HEK293 (cell line): ENCODE data around the gene RANBP10.

Experiments used
- CTCF ChIP-seq: fragments of 450-650 bp; formaldehyde crosslinking; IDR thresholded peaks from 2 replicates; pipeline ENCODE4 v1.5.1; 2016; ENCODE audit warnings: missing biosample characterization, missing genetic modification characterization
- EGR2 ChIP-seq: fragments of 450-650 bp; formaldehyde crosslinking; IDR thresholded peaks from 2 replicates; pipeline ENCODE4 v1.5.1; 2016; ENCODE audit warnings: low read depth, missing biosample characterization, missing genetic modification characterization
- GLI4 ChIP-seq: fragments of 450-650 bp; formaldehyde crosslinking; IDR thresholded peaks from 2 replicates; pipeline ENCODE4 v1.5.1; 2016; ENCODE audit warnings: missing biosample characterization, missing genetic modification characterization
- HOXA7 ChIP-seq: sonication (generic); formaldehyde crosslinking; IDR thresholded peaks from 2 replicates; pipeline ENCODE4 v1.8.1; 2022; ENCODE audit warnings: missing genetic modification reagents, borderline replicate concordance
- HOXC10 ChIP-seq: sonication (generic); formaldehyde crosslinking; IDR thresholded peaks from 2 replicates; pipeline ENCODE4 v1.8.1; 2023; ENCODE audit warnings: mild to moderate bottlenecking, missing genetic modification reagents
- KLF16 ChIP-seq: fragments of 450-650 bp; formaldehyde crosslinking; IDR thresholded peaks from 2 replicates; pipeline ENCODE4 v1.5.1; 2017; ENCODE audit warnings: missing biosample characterization, missing genetic modification characterization
- SP3 ChIP-seq: fragments of 450-650 bp; formaldehyde crosslinking; IDR thresholded peaks from 2 replicates; pipeline ENCODE4 v1.5.1; 2016; ENCODE audit warnings: missing biosample characterization, missing genetic modification characterization
- SP7 ChIP-seq: fragments of 450-650 bp; formaldehyde crosslinking; IDR thresholded peaks from 2 replicates; pipeline ENCODE4 v1.5.1; 2016; ENCODE audit warnings: missing biosample characterization, missing genetic modification characterization
- ZBTB8A ChIP-seq: fragments of 450-650 bp; formaldehyde crosslinking; IDR thresholded peaks from 2 replicates; pipeline ENCODE4 v1.5.1; 2016; ENCODE audit warnings: missing biosample characterization, missing genetic modification characterization
- ZEB2 ChIP-seq: fragments of 450-650 bp; formaldehyde crosslinking; IDR thresholded peaks from 2 replicates; pipeline ENCODE4 v1.5.1; 2016; ENCODE audit warnings: missing biosample characterization, missing genetic modification characterization
- ZFHX2 ChIP-seq: fragments of 450-650 bp; formaldehyde crosslinking; conservative IDR thresholded peaks from 2 replicates; pipeline ENCODE4 v1.5.1; 2016; ENCODE audit warnings: missing biosample characterization, missing genetic modification characterization
- ZNF202 ChIP-seq: fragments of 450-650 bp; formaldehyde crosslinking; IDR thresholded peaks from 2 replicates; pipeline ENCODE4 v1.5.1; 2016; ENCODE audit warnings: missing biosample characterization, missing genetic modification characterization, borderline replicate concordance
- ZNF239 ChIP-seq: fragments of 450-650 bp; formaldehyde crosslinking; IDR thresholded peaks from 2 replicates; pipeline ENCODE4 v1.5.1; 2016; ENCODE audit warnings: missing biosample characterization, missing genetic modification characterization
- ZNF335 ChIP-seq: fragments of 450-650 bp; formaldehyde crosslinking; conservative IDR thresholded peaks from 2 replicates; pipeline ENCODE4 v1.5.1; 2016; ENCODE audit warnings: missing biosample characterization, missing genetic modification characterization
- ZNF366 ChIP-seq: fragments of 450-650 bp; formaldehyde crosslinking; conservative IDR thresholded peaks from 2 replicates; pipeline ENCODE4 v1.5.1; 2016; ENCODE audit warnings: missing biosample characterization, missing genetic modification characterization
- ZNF391 ChIP-seq: fragments of 450-650 bp; formaldehyde crosslinking; IDR thresholded peaks from 2 replicates; pipeline ENCODE4 v1.5.1; 2016; ENCODE audit warnings: low read depth, missing biosample characterization, missing genetic modification characterization, borderline replicate concordance
- ZNF394 ChIP-seq: fragments of 450-650 bp; formaldehyde crosslinking; IDR thresholded peaks from 2 replicates; pipeline ENCODE4 v1.5.1; 2016; ENCODE audit warnings: missing biosample characterization, missing genetic modification characterization, mild to moderate bottlenecking, moderate library complexity, borderline replicate concordance
- ZNF423 ChIP-seq: fragments of 450-650 bp; formaldehyde crosslinking; IDR thresholded peaks from 2 replicates; pipeline ENCODE4 v1.5.1; 2016; ENCODE audit warnings: missing biosample characterization, missing genetic modification characterization
- ZNF513 ChIP-seq: fragments of 450-650 bp; IDR thresholded peaks from 2 replicates; pipeline ENCODE4 v1.5.1; 2018; ENCODE audit warnings: missing biosample characterization, missing genetic modification characterization
- ZNF521 ChIP-seq: fragments of 450-650 bp; formaldehyde crosslinking; IDR thresholded peaks from 2 replicates; pipeline ENCODE4 v1.5.1; 2017; ENCODE audit warnings: missing biosample characterization, mild to moderate bottlenecking, missing genetic modification characterization
- ZNF621 ChIP-seq: fragments of 450-650 bp; formaldehyde crosslinking; IDR thresholded peaks from 2 replicates; pipeline ENCODE4 v1.5.1; 2017; ENCODE audit warnings: missing biosample characterization, missing genetic modification characterization
- ZNF623 ChIP-seq: fragments of 450-650 bp; formaldehyde crosslinking; IDR thresholded peaks from 2 replicates; pipeline ENCODE4 v1.5.1; 2016; ENCODE audit warnings: missing biosample characterization, missing genetic modification characterization
- ZNF629 ChIP-seq: fragments of 450-650 bp; formaldehyde crosslinking; IDR thresholded peaks from 2 replicates; pipeline ENCODE4 v1.5.1; 2017; ENCODE audit warnings: missing biosample characterization, missing genetic modification characterization
- ZNF660 ChIP-seq: fragments of 450-650 bp; IDR thresholded peaks from 2 replicates; pipeline ENCODE4 v1.5.1; 2018; ENCODE audit warnings: missing biosample characterization, mild to moderate bottlenecking, missing genetic modification characterization
- ZNF747 ChIP-seq: fragments of 450-650 bp; formaldehyde crosslinking; IDR thresholded peaks from 2 replicates; pipeline ENCODE4 v1.5.1; 2016; ENCODE audit warnings: missing biosample characterization, missing genetic modification characterization
- ZSCAN23 ChIP-seq: fragments of 450-650 bp; formaldehyde crosslinking; IDR thresholded peaks from 2 replicates; pipeline ENCODE4 v1.5.1; 2016; ENCODE audit warnings: missing biosample characterization, missing genetic modification characterization
- TF ChIP-seq, protein P1 (sequence below): fragments of 450-650 bp; formaldehyde crosslinking; IDR thresholded peaks from 2 replicates; pipeline ENCODE4 v1.5.1; 2017; ENCODE audit warnings: missing biosample characterization, missing genetic modification characterization
- TF ChIP-seq, protein P2 (sequence below): fragments of 450-650 bp; formaldehyde crosslinking; IDR thresholded peaks from 2 replicates; pipeline ENCODE4 v1.5.1; 2016; ENCODE audit warnings: missing biosample characterization, missing genetic modification characterization
- TF ChIP-seq, protein P3 (sequence below): fragments of 450-650 bp; formaldehyde crosslinking; IDR thresholded peaks from 2 replicates; pipeline ENCODE4 v1.5.1; 2016; ENCODE audit warnings: missing biosample characterization, missing genetic modification characterization
- TF ChIP-seq, protein P4 (sequence below): fragments of 450-650 bp; formaldehyde crosslinking; conservative IDR thresholded peaks from 2 replicates; pipeline ENCODE4 v1.5.1; 2016; ENCODE audit warnings: low read depth, missing biosample characterization, missing genetic modification characterization

The RANBP10 gene

GRCh38 chr16:67847064-67847861 lies 40.9 kb upstream of the RANBP10 start, which contains the start of gene CENPT (continued):
- TF ChIP-seq GLI4 (tag by site-specific recombination) (no peak), ZNF521 (tag by site-specific recombination) (no peak), CTCF (peak; percentile 9; the same call in 1 of the 2 replicates), ZFHX2 (tag by site-specific recombination) (peak; percentile 49), ZNF623 (tag by site-specific recombination) (no peak), ZNF621 (tag by site-specific recombination) (no peak), ZNF202 (tag by site-specific recombination) (no peak), ZNF394 (no peak), ZNF747 (tag by site-specific recombination) (no peak), ZNF391 (no peak), ZBTB8A (peak; percentile 16; the same call in 1 of the 2 replicates), EGR2 (tag by site-specific recombination) (peak; percentile 60), SP7 (tag by site-specific recombination) (no peak), ZNF513 (tag by site-specific recombination) (no peak), KLF16 (peak; percentile 84), ZSCAN23 (no peak), ZEB2 (tag by site-specific recombination) (no peak), ZNF423 (no peak), ZNF335 (tag by site-specific recombination) (peak; percentile 80), ZNF629 (tag by site-specific recombination) (no peak), ZNF239 (tag by site-specific recombination) (no peak), HOXA7 (CRISPR knock-in tag) (no peak), ZNF660 (peak; percentile 46; the same call in 1 of the 2 replicates), SP3 (tag by site-specific recombination) (peak; percentile 55; the same call in 1 of the 2 replicates), ZNF366 (tag by site-specific recombination) (no peak), HOXC10 (CRISPR knock-in tag) (no peak)
- TF ChIP-seq, protein P1, sequence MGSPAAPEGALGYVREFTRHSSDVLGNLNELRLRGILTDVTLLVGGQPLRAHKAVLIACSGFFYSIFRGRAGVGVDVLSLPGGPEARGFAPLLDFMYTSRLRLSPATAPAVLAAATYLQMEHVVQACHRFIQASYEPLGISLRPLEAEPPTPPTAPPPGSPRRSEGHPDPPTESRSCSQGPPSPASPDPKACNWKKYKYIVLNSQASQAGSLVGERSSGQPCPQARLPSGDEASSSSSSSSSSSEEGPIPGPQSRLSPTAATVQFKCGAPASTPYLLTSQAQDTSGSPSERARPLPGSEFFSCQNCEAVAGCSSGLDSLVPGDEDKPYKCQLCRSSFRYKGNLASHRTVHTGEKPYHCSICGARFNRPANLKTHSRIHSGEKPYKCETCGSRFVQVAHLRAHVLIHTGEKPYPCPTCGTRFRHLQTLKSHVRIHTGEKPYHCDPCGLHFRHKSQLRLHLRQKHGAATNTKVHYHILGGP (tag by site-specific recombination): no peak
- TF ChIP-seq, protein P2, sequence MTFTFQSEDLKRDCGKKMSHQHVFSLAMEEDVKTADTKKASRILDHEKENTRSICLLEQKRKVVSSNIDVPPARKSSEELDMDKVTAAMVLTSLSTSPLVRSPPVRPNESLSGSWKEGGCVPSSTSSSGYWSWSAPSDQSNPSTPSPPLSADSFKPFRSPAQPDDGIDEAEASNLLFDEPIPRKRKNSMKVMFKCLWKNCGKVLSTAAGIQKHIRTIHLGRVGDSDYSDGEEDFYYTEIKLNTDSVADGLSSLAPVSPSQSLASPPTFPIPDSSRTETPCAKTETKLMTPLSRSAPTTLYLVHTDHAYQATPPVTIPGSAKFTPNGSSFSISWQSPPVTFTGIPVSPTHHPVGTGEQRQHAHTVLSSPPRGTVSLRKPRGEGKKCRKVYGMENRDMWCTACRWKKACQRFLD (tag by site-specific recombination): no peak
- TF ChIP-seq, protein P3, sequence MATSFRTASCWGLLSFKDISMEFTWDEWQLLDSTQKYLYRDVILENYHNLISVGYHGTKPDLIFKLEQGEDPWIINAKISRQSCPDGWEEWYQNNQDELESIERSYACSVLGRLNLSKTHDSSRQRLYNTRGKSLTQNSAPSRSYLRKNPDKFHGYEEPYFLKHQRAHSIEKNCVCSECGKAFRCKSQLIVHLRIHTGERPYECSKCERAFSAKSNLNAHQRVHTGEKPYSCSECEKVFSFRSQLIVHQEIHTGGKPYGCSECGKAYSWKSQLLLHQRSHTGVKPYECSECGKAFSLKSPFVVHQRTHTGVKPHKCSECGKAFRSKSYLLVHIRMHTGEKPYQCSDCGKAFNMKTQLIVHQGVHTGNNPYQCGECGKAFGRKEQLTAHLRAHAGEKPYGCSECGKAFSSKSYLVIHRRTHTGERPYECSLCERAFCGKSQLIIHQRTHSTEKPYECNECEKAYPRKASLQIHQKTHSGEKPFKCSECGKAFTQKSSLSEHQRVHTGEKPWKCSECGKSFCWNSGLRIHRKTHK (tag by site-specific recombination): no peak
- TF ChIP-seq, protein P4, sequence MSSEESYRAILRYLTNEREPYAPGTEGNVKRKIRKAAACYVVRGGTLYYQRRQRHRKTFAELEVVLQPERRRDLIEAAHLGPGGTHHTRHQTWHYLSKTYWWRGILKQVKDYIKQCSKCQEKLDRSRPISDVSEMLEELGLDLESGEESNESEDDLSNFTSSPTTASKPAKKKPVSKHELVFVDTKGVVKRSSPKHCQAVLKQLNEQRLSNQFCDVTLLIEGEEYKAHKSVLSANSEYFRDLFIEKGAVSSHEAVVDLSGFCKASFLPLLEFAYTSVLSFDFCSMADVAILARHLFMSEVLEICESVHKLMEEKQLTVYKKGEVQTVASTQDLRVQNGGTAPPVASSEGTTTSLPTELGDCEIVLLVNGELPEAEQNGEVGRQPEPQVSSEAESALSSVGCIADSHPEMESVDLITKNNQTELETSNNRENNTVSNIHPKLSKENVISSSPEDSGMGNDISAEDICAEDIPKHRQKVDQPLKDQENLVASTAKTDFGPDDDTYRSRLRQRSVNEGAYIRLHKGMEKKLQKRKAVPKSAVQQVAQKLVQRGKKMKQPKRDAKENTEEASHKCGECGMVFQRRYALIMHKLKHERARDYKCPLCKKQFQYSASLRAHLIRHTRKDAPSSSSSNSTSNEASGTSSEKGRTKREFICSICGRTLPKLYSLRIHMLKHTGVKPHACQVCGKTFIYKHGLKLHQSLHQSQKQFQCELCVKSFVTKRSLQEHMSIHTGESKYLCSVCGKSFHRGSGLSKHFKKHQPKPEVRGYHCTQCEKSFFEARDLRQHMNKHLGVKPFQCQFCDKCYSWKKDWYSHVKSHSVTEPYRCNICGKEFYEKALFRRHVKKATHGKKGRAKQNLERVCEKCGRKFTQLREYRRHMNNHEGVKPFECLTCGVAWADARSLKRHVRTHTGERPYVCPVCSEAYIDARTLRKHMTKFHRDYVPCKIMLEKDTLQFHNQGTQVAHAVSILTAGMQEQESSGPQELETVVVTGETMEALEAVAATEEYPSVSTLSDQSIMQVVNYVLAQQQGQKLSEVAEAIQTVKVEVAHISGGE: peak; percentile 92
